HG02852 (cell line): ENCODE results near the gene TTC7B.

Experiments used
- ATAC-seq: cut with Tn5 transposase; IDR thresholded peaks from one replicate; pipeline ENCODE4 v1.9.1; 2021; ENCODE audit warnings: mild to moderate bottlenecking, moderate library complexity; ENCODE audit not compliant: unreplicated experiment

TTC7B gene

GRCh38 chr14:90626550-90626949, 189.7 kb downstream of the TTC7B start:
- no peak for ATAC-seq

- ATAC-seq, result no peak
These were observed 190.8 kb downstream of the TTC7B start for GRCh38 chr14:90625445-90625844.

GRCh38 chr14:90624732-90625400, 191.4 kb downstream of the TTC7B start:
- no peak for ATAC-seq

- no peak for ATAC-seq
These were observed 192.0 kb downstream of the TTC7B start for GRCh38 chr14:90624227-90624626.

GRCh38 chr14:90621201-90621600, 195.0 kb downstream of the TTC7B start:
- ATAC-seq, result no peak

GRCh38 chr14:90620568-90621077, 195.6 kb downstream of the TTC7B start:
- no peak for ATAC-seq

- ATAC-seq, result no peak
These were observed 196.3 kb downstream of the TTC7B start for GRCh38 chr14:90619911-90620310.

- ATAC-seq, result no peak
These were observed 198.3 kb downstream of the TTC7B start for GRCh38 chr14:90617961-90618360.

GRCh38 chr14:90616881-90617280, 199.3 kb downstream of the TTC7B start:
- no peak for ATAC-seq

- no peak for ATAC-seq
These were observed 199.9 kb downstream of the TTC7B start for GRCh38 chr14:90616313-90616712.

- no peak for ATAC-seq
These were observed 200.6 kb downstream of the TTC7B start for GRCh38 chr14:90615517-90616060.

- ATAC-seq, result no peak
These were observed 201.3 kb downstream of the TTC7B start for GRCh38 chr14:90614696-90615516.

GRCh38 chr14:90613997-90614396, 202.2 kb downstream of the TTC7B start:
- ATAC-seq, result no peak

- no peak for ATAC-seq
These were observed 202.8 kb downstream of the TTC7B start for GRCh38 chr14:90613453-90613852.

- no peak for ATAC-seq
These were observed 203.4 kb downstream of the TTC7B start for GRCh38 chr14:90612801-90613200.

GRCh38 chr14:90611936-90612335, 204.3 kb downstream of the TTC7B start:
- no peak for ATAC-seq

- no peak for ATAC-seq
These were observed 204.7 kb downstream of the TTC7B start for GRCh38 chr14:90611501-90611900.

- ATAC-seq, result no peak
These were observed 205.7 kb downstream of the TTC7B start for GRCh38 chr14:90610346-90611040.

GRCh38 chr14:90609376-90609775, 206.9 kb downstream of the TTC7B start:
- no peak for ATAC-seq

- no peak for ATAC-seq
These were observed 207.3 kb downstream of the TTC7B start for GRCh38 chr14:90608929-90609341.

GRCh38 chr14:90608281-90608680, 207.9 kb downstream of the TTC7B start:
- no peak for ATAC-seq
